ENCODE data around the gene ALDH3B1.

DNA sequence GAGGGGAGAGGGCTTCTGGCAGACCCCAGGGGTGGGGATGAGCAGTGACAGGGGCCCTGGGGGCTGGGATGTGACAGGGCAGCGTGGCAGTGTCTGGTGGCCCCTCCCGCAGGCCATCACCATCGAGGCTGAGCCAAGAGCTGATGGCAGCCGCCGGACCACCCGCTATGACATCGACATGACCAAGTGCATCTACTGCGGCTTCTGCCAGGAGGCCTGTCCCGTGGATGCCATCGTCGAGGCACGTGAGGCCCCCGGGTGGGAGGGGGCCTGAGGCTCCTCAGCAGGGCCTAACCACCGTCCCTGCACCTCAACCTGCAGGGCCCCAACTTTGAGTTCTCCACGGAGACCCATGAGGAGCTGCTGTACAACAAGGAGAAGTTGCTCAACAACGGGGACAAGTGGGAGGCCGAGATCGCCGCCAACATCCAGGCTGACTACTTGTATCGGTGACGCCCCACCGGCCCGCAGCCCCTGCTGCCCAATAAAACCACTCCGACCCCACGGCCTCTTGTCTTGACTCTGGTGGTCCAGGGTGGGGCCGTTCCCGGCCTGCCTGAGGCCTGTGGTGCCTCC is 26.1 kb downstream of the ALDH3B1 start:
- TF ChIP-seq, protein P1, sequence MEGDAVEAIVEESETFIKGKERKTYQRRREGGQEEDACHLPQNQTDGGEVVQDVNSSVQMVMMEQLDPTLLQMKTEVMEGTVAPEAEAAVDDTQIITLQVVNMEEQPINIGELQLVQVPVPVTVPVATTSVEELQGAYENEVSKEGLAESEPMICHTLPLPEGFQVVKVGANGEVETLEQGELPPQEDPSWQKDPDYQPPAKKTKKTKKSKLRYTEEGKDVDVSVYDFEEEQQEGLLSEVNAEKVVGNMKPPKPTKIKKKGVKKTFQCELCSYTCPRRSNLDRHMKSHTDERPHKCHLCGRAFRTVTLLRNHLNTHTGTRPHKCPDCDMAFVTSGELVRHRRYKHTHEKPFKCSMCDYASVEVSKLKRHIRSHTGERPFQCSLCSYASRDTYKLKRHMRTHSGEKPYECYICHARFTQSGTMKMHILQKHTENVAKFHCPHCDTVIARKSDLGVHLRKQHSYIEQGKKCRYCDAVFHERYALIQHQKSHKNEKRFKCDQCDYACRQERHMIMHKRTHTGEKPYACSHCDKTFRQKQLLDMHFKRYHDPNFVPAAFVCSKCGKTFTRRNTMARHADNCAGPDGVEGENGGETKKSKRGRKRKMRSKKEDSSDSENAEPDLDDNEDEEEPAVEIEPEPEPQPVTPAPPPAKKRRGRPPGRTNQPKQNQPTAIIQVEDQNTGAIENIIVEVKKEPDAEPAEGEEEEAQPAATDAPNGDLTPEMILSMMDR (IDR thresholded peaks at IDR 0.05; ENCODE audit: low read depth, low read length, missing input control) = no peak
- TF ChIP-seq SP1 (IDR thresholded peaks at IDR 0.05) = no peak
- TF ChIP-seq, protein P2, sequence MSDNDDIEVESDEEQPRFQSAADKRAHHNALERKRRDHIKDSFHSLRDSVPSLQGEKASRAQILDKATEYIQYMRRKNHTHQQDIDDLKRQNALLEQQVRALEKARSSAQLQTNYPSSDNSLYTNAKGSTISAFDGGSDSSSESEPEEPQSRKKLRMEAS (IDR thresholded peaks at IDR 0.05) = no peak
- TF ChIP-seq RAD21 (IDR thresholded peaks at IDR 0.05) = no peak
- TF ChIP-seq GABPA (IDR thresholded peaks at IDR 0.05 in 1 of 2, conservative IDR thresholded peaks at IDR 0.05 in 1 of 2) = no peak
- no peak for TF ChIP-seq EGR1 (IDR thresholded peaks at IDR 0.05; ENCODE audit: low read depth in 2 of 2)
- TF ChIP-seq, protein P3, sequence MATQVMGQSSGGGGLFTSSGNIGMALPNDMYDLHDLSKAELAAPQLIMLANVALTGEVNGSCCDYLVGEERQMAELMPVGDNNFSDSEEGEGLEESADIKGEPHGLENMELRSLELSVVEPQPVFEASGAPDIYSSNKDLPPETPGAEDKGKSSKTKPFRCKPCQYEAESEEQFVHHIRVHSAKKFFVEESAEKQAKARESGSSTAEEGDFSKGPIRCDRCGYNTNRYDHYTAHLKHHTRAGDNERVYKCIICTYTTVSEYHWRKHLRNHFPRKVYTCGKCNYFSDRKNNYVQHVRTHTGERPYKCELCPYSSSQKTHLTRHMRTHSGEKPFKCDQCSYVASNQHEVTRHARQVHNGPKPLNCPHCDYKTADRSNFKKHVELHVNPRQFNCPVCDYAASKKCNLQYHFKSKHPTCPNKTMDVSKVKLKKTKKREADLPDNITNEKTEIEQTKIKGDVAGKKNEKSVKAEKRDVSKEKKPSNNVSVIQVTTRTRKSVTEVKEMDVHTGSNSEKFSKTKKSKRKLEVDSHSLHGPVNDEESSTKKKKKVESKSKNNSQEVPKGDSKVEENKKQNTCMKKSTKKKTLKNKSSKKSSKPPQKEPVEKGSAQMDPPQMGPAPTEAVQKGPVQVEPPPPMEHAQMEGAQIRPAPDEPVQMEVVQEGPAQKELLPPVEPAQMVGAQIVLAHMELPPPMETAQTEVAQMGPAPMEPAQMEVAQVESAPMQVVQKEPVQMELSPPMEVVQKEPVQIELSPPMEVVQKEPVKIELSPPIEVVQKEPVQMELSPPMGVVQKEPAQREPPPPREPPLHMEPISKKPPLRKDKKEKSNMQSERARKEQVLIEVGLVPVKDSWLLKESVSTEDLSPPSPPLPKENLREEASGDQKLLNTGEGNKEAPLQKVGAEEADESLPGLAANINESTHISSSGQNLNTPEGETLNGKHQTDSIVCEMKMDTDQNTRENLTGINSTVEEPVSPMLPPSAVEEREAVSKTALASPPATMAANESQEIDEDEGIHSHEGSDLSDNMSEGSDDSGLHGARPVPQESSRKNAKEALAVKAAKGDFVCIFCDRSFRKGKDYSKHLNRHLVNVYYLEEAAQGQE (IDR thresholded peaks at IDR 0.05) = no peak
- TF ChIP-seq, protein P4, sequence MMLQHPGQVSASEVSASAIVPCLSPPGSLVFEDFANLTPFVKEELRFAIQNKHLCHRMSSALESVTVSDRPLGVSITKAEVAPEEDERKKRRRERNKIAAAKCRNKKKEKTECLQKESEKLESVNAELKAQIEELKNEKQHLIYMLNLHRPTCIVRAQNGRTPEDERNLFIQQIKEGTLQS (IDR thresholded peaks at IDR 0.05) = no peak
